ENCODE results near the gene CARD9.

Gene CARD9

GRCh38 chr9:136347472-136348256 is 25.8 kb downstream of the CARD9 start:
- no peak for TF ChIP-seq CTCF (IDR thresholded peaks at IDR 0.05; ENCODE audit: insufficient read depth, low read depth, low read length, missing control alignments)
- DNase-seq (ENCODE audit: low read depth): no peak
- no peak overlapping the region for H3K4me3 ChIP-seq (ENCODE audit: low read depth, low read length)

- DNase-seq (ENCODE audit: low read depth): no peak
- no peak overlapping the region for H3K4me3 ChIP-seq (ENCODE audit: low read depth, low read length)
- no peak for TF ChIP-seq CTCF (IDR thresholded peaks at IDR 0.05; ENCODE audit: insufficient read depth, low read depth, low read length, missing control alignments)
These were observed 26.5 kb downstream of the CARD9 start for GRCh38 chr9:136346927-136347465.

- DNase-seq (ENCODE audit: low read depth): no peak
- no peak for TF ChIP-seq CTCF (IDR thresholded peaks at IDR 0.05; ENCODE audit: insufficient read depth, low read depth, low read length, missing control alignments)
- H3K4me3 ChIP-seq (ENCODE audit: low read depth, low read length): no peak overlapping the region
These were observed 27.4 kb downstream of the CARD9 start for GRCh38 chr9:136346157-136346481.

- no peak for DNase-seq (ENCODE audit: low read depth)
- no peak overlapping the region for H3K4me3 ChIP-seq (ENCODE audit: low read depth, low read length)
- no peak for TF ChIP-seq CTCF (IDR thresholded peaks at IDR 0.05; ENCODE audit: insufficient read depth, low read depth, low read length, missing control alignments)
These were observed 27.9 kb downstream of the CARD9 start for GRCh38 chr9:136345281-136346156.

- TF ChIP-seq CTCF (IDR thresholded peaks at IDR 0.05; ENCODE audit: insufficient read depth, low read depth, low read length, missing control alignments): no peak
- H3K4me3 ChIP-seq (ENCODE audit: low read depth, low read length): no peak overlapping the region
- DNase-seq (ENCODE audit: low read depth): no peak
These were observed 28.8 kb downstream of the CARD9 start for GRCh38 chr9:136344544-136345280.

GRCh38 chr9:136343884-136344269 is 29.6 kb downstream of the CARD9 start:
- TF ChIP-seq CTCF (IDR thresholded peaks at IDR 0.05; ENCODE audit: insufficient read depth, low read depth, low read length, missing control alignments): no peak

More at GRCh38 chr9:136343884-136344269, 29.6 kb downstream of the CARD9 start:
- H3K4me3 ChIP-seq (ENCODE audit: low read depth, low read length): no peak overlapping the region
- DNase-seq (ENCODE audit: low read depth): no peak

Measured in GM12865 (cell line).